Testis (tissue), 2 donors: ENCODE measurements around the gene NUDT15.

Source experiments
- POLR2A ChIP-seq: fragments of 450-650 bp; IDR thresholded peaks from one replicate; pipeline ENCODE4 v1.6.1; 2017; ENCODE audit warnings: antibody characterized with exemption, mild to moderate bottlenecking, moderate library complexity
- TF ChIP-seq, protein P1 (sequence below), 3 experiments: fragments of 450-650 bp in 2 of 3; fragments of 200-600 bp in 1 of 3; sonication (generic) in 1 of 3; IDR thresholded peaks; one replicate each; pipeline ENCODE4 v1.5.1; 2016 to 2019; ENCODE audit warnings: antibody characterized with exemption in 3 of 3, mild to moderate bottlenecking in 2 of 3, moderate library complexity in 1 of 3

DNA sequence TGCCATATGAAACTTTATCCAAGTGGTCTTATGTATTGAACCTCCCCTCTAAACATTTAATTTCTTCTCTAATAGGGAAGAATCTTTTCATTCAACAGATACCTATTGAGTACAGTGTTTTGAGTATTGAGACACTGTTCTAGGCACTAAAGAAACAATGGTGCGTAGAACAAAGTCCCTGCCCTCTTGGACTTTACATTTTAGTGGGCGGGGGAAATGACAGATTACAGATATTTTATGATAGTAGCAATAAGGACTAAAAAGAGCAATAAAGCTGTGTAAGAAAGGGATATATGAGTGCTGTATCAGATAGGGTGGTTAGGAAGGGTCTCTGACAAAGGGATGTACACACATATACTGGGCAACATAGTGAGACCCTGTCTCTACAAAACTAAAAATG is 5.4 kb downstream of the NUDT15 start:
- no peak for TF ChIP-seq POLR2A
- TF ChIP-seq, protein P1, sequence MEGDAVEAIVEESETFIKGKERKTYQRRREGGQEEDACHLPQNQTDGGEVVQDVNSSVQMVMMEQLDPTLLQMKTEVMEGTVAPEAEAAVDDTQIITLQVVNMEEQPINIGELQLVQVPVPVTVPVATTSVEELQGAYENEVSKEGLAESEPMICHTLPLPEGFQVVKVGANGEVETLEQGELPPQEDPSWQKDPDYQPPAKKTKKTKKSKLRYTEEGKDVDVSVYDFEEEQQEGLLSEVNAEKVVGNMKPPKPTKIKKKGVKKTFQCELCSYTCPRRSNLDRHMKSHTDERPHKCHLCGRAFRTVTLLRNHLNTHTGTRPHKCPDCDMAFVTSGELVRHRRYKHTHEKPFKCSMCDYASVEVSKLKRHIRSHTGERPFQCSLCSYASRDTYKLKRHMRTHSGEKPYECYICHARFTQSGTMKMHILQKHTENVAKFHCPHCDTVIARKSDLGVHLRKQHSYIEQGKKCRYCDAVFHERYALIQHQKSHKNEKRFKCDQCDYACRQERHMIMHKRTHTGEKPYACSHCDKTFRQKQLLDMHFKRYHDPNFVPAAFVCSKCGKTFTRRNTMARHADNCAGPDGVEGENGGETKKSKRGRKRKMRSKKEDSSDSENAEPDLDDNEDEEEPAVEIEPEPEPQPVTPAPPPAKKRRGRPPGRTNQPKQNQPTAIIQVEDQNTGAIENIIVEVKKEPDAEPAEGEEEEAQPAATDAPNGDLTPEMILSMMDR (IDR thresholded peaks at IDR 0.05): no peak
